Activated CD4-positive, alpha-beta T cell treated with anti-CD3 and anti-CD28 coated beads for 48 hours (primary cell): ENCODE results near the gene GHRHR.

Source experiments
- DNase-seq: peaks from one replicate; pipeline ENCODE4 v3.0.0-alpha.2; 2020

The GHRHR gene

GRCh38 chr7:30963842-30964241, at the start of gene GHRHR:
GHRHR (plus strand) TSS chr7:30963953; CDS start chr7:30964069, 116 bp downstream.
- no peak for DNase-seq

- peak; percentile 11 for DNase-seq
Measured at GRCh38 chr7:30914596-30914995, 49.2 kb upstream of the GHRHR start.

- no peak for DNase-seq
Measured at GRCh38 chr7:30915005-30915601, 48.6 kb upstream of the GHRHR start.

- no peak for DNase-seq
Measured at GRCh38 chr7:30915751-30916150, 48.0 kb upstream of the GHRHR start.

- DNase-seq: no peak
Measured at GRCh38 chr7:30916255-30916654, 47.5 kb upstream of the GHRHR start.

- DNase-seq: no peak
Measured at GRCh38 chr7:30916767-30917166, 47.0 kb upstream of the GHRHR start.

- DNase-seq: no peak
Measured at GRCh38 chr7:30917216-30917893, 46.4 kb upstream of the GHRHR start.

GRCh38 chr7:30918676-30919075, 45.1 kb upstream of the GHRHR start:
- DNase-seq: no peak

GRCh38 chr7:30920021-30920583, 43.7 kb upstream of the GHRHR start:
- DNase-seq: no peak

- DNase-seq: no peak
Measured at GRCh38 chr7:30920584-30921539, 42.9 kb upstream of the GHRHR start.

GRCh38 chr7:30921540-30922401, 42.0 kb upstream of the GHRHR start:
- DNase-seq: no peak

GRCh38 chr7:30922596-30922995, 41.2 kb upstream of the GHRHR start:
- DNase-seq: no peak

GRCh38 chr7:30923009-30923773, 40.6 kb upstream of the GHRHR start:
- no peak for DNase-seq

GRCh38 chr7:30923774-30924413, 39.9 kb upstream of the GHRHR start:
- no peak for DNase-seq

GRCh38 chr7:30924624-30925023, 39.1 kb upstream of the GHRHR start:
- DNase-seq: no peak

- no peak for DNase-seq
Measured at GRCh38 chr7:30925117-30925516, 38.6 kb upstream of the GHRHR start.

- DNase-seq: no peak
Measured at GRCh38 chr7:30925913-30926312, 37.8 kb upstream of the GHRHR start.

- DNase-seq: no peak
Measured at GRCh38 chr7:30926313-30926712, 37.4 kb upstream of the GHRHR start.

- DNase-seq: no peak
Measured at GRCh38 chr7:30927040-30927439, 36.7 kb upstream of the GHRHR start.

GRCh38 chr7:30927559-30927958, 36.2 kb upstream of the GHRHR start:
- DNase-seq: no peak

- no peak for DNase-seq
Measured at GRCh38 chr7:30928254-30928872, 35.4 kb upstream of the GHRHR start.
